ENCODE data around the gene MALAT1.

MALAT1 gene

DNA sequence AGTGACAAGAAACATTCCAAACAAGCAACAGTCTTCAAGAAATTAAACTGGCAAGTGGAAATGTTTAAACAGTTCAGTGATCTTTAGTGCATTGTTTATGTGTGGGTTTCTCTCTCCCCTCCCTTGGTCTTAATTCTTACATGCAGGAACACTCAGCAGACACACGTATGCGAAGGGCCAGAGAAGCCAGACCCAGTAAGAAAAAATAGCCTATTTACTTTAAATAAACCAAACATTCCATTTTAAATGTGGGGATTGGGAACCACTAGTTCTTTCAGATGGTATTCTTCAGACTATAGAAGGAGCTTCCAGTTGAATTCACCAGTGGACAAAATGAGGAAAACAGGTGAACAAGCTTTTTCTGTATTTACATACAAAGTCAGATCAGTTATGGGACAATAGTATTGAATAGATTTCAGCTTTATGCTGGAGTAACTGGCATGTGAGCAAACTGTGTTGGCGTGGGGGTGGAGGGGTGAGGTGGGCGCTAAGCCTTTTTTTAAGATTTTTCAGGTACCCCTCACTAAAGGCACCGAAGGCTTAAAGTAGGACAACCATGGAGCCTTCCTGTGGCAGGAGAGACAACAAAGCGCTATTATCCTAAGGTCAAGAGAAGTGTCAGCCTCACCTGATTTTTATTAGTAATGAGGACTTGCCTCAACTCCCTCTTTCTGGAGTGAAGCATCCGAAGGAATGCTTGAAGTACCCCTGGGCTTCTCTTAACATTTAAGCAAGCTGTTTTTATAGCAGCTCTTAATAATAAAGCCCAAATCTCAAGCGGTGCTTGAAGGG, 6.0 kb downstream of the MALAT1 start:
- H3K4me3 ChIP-seq (ENCODE audit: insufficient read depth in 1 of 2, low read depth in 1 of 2, low read length in 2 of 2) = peak overlapping the region; percentile 61 to 90
- peak overlapping the region in 1 of 2 experiments; percentile 7 for H3K4ac ChIP-seq (ENCODE audit: low read depth in 1 of 2, low read length in 2 of 2)
- H3K27me3 ChIP-seq (ENCODE audit: control insufficient read depth in 1 of 2, insufficient read depth in 1 of 2, low read length in 2 of 2) = no peaks in the 10 kb centered on the region
- no peak overlapping the region for H2BK12ac ChIP-seq (ENCODE audit: low read length in 2 of 2)
- H3K23ac ChIP-seq (ENCODE audit: low read length in 2 of 2) = peak overlapping the region in 1 of 2 experiments; percentile 7
- peaks cover 5% of the 10 kb centered on the region for H3K4me1 ChIP-seq (ENCODE audit: control insufficient read depth, insufficient read depth, low read depth, low read length)
- peak overlapping the region in 1 of 2 experiments; percentile 37 for H3K18ac ChIP-seq (ENCODE audit: low read depth in 1 of 2, low read length in 2 of 2)
- no peak overlapping the region for H2AFZ ChIP-seq (ENCODE audit: low read depth, low read length)
- peak; percentile 63 for DNase-seq
- no peak overlapping the region for H2BK5ac ChIP-seq (ENCODE audit: low read depth, low read length, poor library complexity, severe bottlenecking)
- no peak overlapping the region for H2BK15ac ChIP-seq (ENCODE audit: low read depth, poor library complexity, severe bottlenecking)
- no peak overlapping the region for H4K91ac ChIP-seq (ENCODE audit: low read length)
- H3K9me3 ChIP-seq (ENCODE audit: control insufficient read depth, low read length) = no peaks in the 10 kb centered on the region
- peak overlapping the region; percentile 39 to 43 for H3K14ac ChIP-seq (ENCODE audit: low read length in 2 of 2)
- H2AK5ac ChIP-seq (ENCODE audit: low read length, severe bottlenecking) = no peak overlapping the region
- peak overlapping the region; percentile 91 for H3K27ac ChIP-seq (ENCODE audit: low read length, poor library complexity, severe bottlenecking)
- H3K79me1 ChIP-seq (replicated peaks; ENCODE audit: low read length, poor library complexity, severe bottlenecking) = no peaks in the 10 kb centered on the region
- H4K8ac ChIP-seq (ENCODE audit: low read length) = no peak overlapping the region
- peaks cover 19 to 73% of the 10 kb centered on the region in 2 experiments for H3K36me3 ChIP-seq (ENCODE audit: control insufficient read depth in 1 of 2, insufficient read depth in 2 of 2, low read depth in 1 of 2, low read length in 2 of 2)
- H3K9ac ChIP-seq (ENCODE audit: low read length) = peak overlapping the region; percentile 98
- WGBS = 45% methylated on average over 7 of the region's 8 CpGs
- peak overlapping the region; percentile 64 for H3K4me2 ChIP-seq (ENCODE audit: low read length, poor library complexity, severe bottlenecking)
- H2BK120ac ChIP-seq (ENCODE audit: low read depth, low read length) = no peak overlapping the region

DNA sequence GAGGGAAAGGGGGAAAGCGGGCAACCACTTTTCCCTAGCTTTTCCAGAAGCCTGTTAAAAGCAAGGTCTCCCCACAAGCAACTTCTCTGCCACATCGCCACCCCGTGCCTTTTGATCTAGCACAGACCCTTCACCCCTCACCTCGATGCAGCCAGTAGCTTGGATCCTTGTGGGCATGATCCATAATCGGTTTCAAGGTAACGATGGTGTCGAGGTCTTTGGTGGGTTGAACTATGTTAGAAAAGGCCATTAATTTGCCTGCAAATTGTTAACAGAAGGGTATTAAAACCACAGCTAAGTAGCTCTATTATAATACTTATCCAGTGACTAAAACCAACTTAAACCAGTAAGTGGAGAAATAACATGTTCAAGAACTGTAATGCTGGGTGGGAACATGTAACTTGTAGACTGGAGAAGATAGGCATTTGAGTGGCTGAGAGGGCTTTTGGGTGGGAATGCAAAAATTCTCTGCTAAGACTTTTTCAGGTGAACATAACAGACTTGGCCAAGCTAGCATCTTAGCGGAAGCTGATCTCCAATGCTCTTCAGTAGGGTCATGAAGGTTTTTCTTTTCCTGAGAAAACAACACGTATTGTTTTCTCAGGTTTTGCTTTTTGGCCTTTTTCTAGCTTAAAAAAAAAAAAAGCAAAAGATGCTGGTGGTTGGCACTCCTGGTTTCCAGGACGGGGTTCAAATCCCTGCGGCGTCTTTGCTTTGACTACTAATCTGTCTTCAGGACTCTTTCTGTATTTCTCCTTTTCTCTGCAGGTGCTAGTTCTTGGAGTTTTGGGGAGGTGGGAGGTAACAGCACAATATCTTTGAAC, 6.8 kb downstream of the MALAT1 start:
- Histone ChIP-seq H3K79me1 (replicated peaks; ENCODE audit: low read length, poor library complexity, severe bottlenecking) (no peaks in the 10 kb centered on the region), H3K23ac (ENCODE audit: low read length in 2 of 2) (no peak overlapping the region), H2BK5ac (ENCODE audit: low read depth, low read length, poor library complexity, severe bottlenecking) (no peak overlapping the region), H2BK120ac (ENCODE audit: low read depth, low read length) (no peak overlapping the region), H3K9ac (ENCODE audit: low read length) (peak overlapping the region; percentile 98), H3K9me3 (ENCODE audit: control insufficient read depth, low read length) (no peaks in the 10 kb centered on the region), H4K91ac (ENCODE audit: low read length) (no peak overlapping the region), H2BK12ac (ENCODE audit: low read length in 2 of 2) (no peak overlapping the region), H3K27me3 (ENCODE audit: control insufficient read depth in 1 of 2, insufficient read depth in 1 of 2, low read length in 2 of 2) (no peaks in the 10 kb centered on the region), H3K4ac (ENCODE audit: low read depth in 1 of 2, low read length in 2 of 2) (peak overlapping the region in 1 of 2 experiments; percentile 7), H4K8ac (ENCODE audit: low read length) (no peak overlapping the region), H3K4me2 (ENCODE audit: low read length, poor library complexity, severe bottlenecking) (peak overlapping the region; percentile 69), H3K27ac (ENCODE audit: low read length, poor library complexity, severe bottlenecking) (peak overlapping the region; percentile 91), H2AK5ac (ENCODE audit: low read length, severe bottlenecking) (no peak overlapping the region), H2BK15ac (ENCODE audit: low read depth, poor library complexity, severe bottlenecking) (no peak overlapping the region), H2AFZ (ENCODE audit: low read depth, low read length) (no peak overlapping the region), H3K18ac (ENCODE audit: low read depth in 1 of 2, low read length in 2 of 2) (peak overlapping the region in 1 of 2 experiments; percentile 37), H3K36me3 (ENCODE audit: control insufficient read depth in 1 of 2, insufficient read depth in 2 of 2, low read depth in 1 of 2, low read length in 2 of 2) (peaks cover 15 to 65% of the 10 kb centered on the region in 2 experiments), H3K14ac (ENCODE audit: low read length in 2 of 2) (peak overlapping the region in 1 of 2 experiments; percentile 23), H3K4me1 (ENCODE audit: control insufficient read depth, insufficient read depth, low read depth, low read length) (peaks cover 5% of the 10 kb centered on the region), H3K4me3 (ENCODE audit: insufficient read depth in 1 of 2, low read depth in 1 of 2, low read length in 2 of 2) (peak overlapping the region; percentile 61 to 90)
- peak; percentile 62 for DNase-seq
- 72% methylated on average over 5 of the region's 12 CpGs for WGBS

GRCh38 chr11:65506290-65506771, 7.5 kb downstream of the MALAT1 start:
- no peak overlapping the region for H2BK12ac ChIP-seq (ENCODE audit: low read length in 2 of 2)
- H4K91ac ChIP-seq (ENCODE audit: low read length) = no peak overlapping the region
- H4K8ac ChIP-seq (ENCODE audit: low read length) = no peak overlapping the region
- no peak overlapping the region for H2AK5ac ChIP-seq (ENCODE audit: low read length, severe bottlenecking)
- H3K14ac ChIP-seq (ENCODE audit: low read length in 2 of 2) = no peak overlapping the region
- peaks cover 5% of the 10 kb centered on the region for H3K4me1 ChIP-seq (ENCODE audit: control insufficient read depth, insufficient read depth, low read depth, low read length)
- DNase-seq = no peak
- H3K27ac ChIP-seq (ENCODE audit: low read length, poor library complexity, severe bottlenecking) = peak overlapping the region; percentile 91
- H3K4me3 ChIP-seq (ENCODE audit: insufficient read depth in 1 of 2, low read depth in 1 of 2, low read length in 2 of 2) = peak overlapping the region in 1 of 2 experiments; percentile 90
- H3K9ac ChIP-seq (ENCODE audit: low read length) = peak overlapping the region; percentile 98
- H3K9me3 ChIP-seq (ENCODE audit: control insufficient read depth, low read length) = no peaks in the 10 kb centered on the region
- no peak overlapping the region for H3K23ac ChIP-seq (ENCODE audit: low read length in 2 of 2)
- peaks cover 15 to 59% of the 10 kb centered on the region in 2 experiments for H3K36me3 ChIP-seq (ENCODE audit: control insufficient read depth in 1 of 2, insufficient read depth in 2 of 2, low read depth in 1 of 2, low read length in 2 of 2)
- no peak overlapping the region for H3K18ac ChIP-seq (ENCODE audit: low read depth in 1 of 2, low read length in 2 of 2)
- H3K27me3 ChIP-seq (ENCODE audit: control insufficient read depth in 1 of 2, insufficient read depth in 1 of 2, low read length in 2 of 2) = no peaks in the 10 kb centered on the region
- no peak overlapping the region for H2BK120ac ChIP-seq (ENCODE audit: low read depth, low read length)
- no peaks in the 10 kb centered on the region for H3K79me1 ChIP-seq (replicated peaks; ENCODE audit: low read length, poor library complexity, severe bottlenecking)
- H2AFZ ChIP-seq (ENCODE audit: low read depth, low read length) = no peak overlapping the region
- H2BK15ac ChIP-seq (ENCODE audit: low read depth, poor library complexity, severe bottlenecking) = no peak overlapping the region
- H3K4ac ChIP-seq (ENCODE audit: low read depth in 1 of 2, low read length in 2 of 2) = no peak overlapping the region
- H2BK5ac ChIP-seq (ENCODE audit: low read depth, low read length, poor library complexity, severe bottlenecking) = no peak overlapping the region
- WGBS = 90% methylated on average over 4 of the region's 4 CpGs
- peak overlapping the region; percentile 69 for H3K4me2 ChIP-seq (ENCODE audit: low read length, poor library complexity, severe bottlenecking)

Data from mesenchymal stem cell (in vitro differentiated cells and primary cell).